ENCODE measurements around the gene LRRC53. TPM values are rescaled to one million over a fixed set of nuclear protein-coding genes. Genes with fewer than 3 reads are reported as not detected.

The LRRC53 gene
- total RNA-seq, 2 experiments from 2014 or later, result not detected

Other genes starting within 250 kb of the LRRC53 start
- under 1 TPM in 1 of 2 experiments, not detected in 1; 0.05 TPM for gene ERICH3, start 161.2 kb upstream of the LRRC53 start, total RNA-seq
- 10 to 100 TPM; 18.1 to 19.1 TPM for gene CRYZ, start 220.4 kb upstream of the LRRC53 start, total RNA-seq
- gene TYW3, start 220.5 kb upstream of the LRRC53 start, total RNA-seq, result 10 to 100 TPM; 16.0 to 16.3 TPM